Caco-2 (cell line): ENCODE data around the gene OPRD1. TPM values are rescaled to one million over a fixed set of nuclear protein-coding genes. Genes with fewer than 3 reads are reported as not detected.

Source experiments
- BruUV-seq: library from RNA; stranded (reverse); fragments of 400-500 nt; replicated peaks from 2 replicates; lab custom pipeline; 2021; lab: Mats Ljungman, UMichigan
- CTCF ChIA-PET: fragments of 300-600 bp; sonication (Branson Sonifier 250); formaldehyde crosslinking; loops from one replicate; lab custom pipeline; 2022; ENCODE audit warnings: antibody characterized with exemption; lab: Charles Lee
- POLR2A ChIA-PET: fragments of 300-600 bp; sonication (Branson Sonifier 250); formaldehyde crosslinking; loops from one replicate; lab custom pipeline; 2022; ENCODE audit warnings: antibody characterized with exemption; lab: Charles Lee
- DNase-seq, 2 experiments: peaks; one replicate each; pipeline versions ENCODE4 v3.0.0 to v3.0.0-alpha.2; 2020 to 2022
- H3K27me3 ChIP-seq: replicated peaks from 2 replicates; pipeline ENCODE4 v1.6.0; 2011; ENCODE audit warnings: low read length; ENCODE audit not compliant: control insufficient read depth, insufficient read depth
- H3K36me3 ChIP-seq: 2 replicates; pipeline ENCODE4 v1.5.1; 2011; ENCODE audit warnings: low read length; ENCODE audit not compliant: control insufficient read depth, insufficient read depth
- H3K4me1 ChIP-seq: fragments of 250-450 bp; sonication (Bioruptor Pico); 2 replicates; pipeline ENCODE4 v1.5.1; 2020; ENCODE audit warnings: mild to moderate bottlenecking
- H3K4me3 ChIP-seq: 2 replicates; pipeline ENCODE4 v1.5.1; 2011; ENCODE audit warnings: low read depth, mild to moderate bottlenecking, control low read depth, low read length
- H3K9me3 ChIP-seq: fragments of 250-450 bp; sonication (Bioruptor Pico); 2 replicates; pipeline ENCODE4 v1.5.1; 2020; ENCODE audit warnings: mild to moderate bottlenecking, moderate library complexity
- H3K27ac Mint-ChIP-seq: one replicate; pipeline ENCODE4 v1.8.0; 2022; ENCODE audit warnings: mixed read lengths; ENCODE audit not compliant: unreplicated experiment
- H3K27me3 Mint-ChIP-seq: one replicate; pipeline ENCODE4 v1.8.0; 2022; ENCODE audit warnings: mixed read lengths; ENCODE audit not compliant: insufficient read depth, unreplicated experiment
- H3K36me3 Mint-ChIP-seq: one replicate; pipeline ENCODE4 v1.8.0; 2022; ENCODE audit warnings: mild to moderate bottlenecking, mixed read lengths; ENCODE audit not compliant: insufficient read depth, unreplicated experiment
- H3K4me1 Mint-ChIP-seq: one replicate; pipeline ENCODE4 v1.8.0; 2022; ENCODE audit warnings: low read depth, mixed read lengths; ENCODE audit not compliant: unreplicated experiment
- H3K4me3 Mint-ChIP-seq: one replicate; pipeline ENCODE4 v1.8.0; 2022; ENCODE audit warnings: mild to moderate bottlenecking, moderate library complexity, mixed read lengths; ENCODE audit not compliant: unreplicated experiment
- H3K9me3 Mint-ChIP-seq: one replicate; pipeline ENCODE4 v1.8.0; 2022; ENCODE audit warnings: mixed read lengths; ENCODE audit not compliant: unreplicated experiment
- intact Hi-C: fragments of 100-400 bp; cut with micrococcal nuclease; formaldehyde crosslinking; loops from one replicate; pipeline ENCODE4 v1.10.0; 2022; ENCODE audit not compliant: unreplicated experiment
- total RNA-seq: library from RNA; stranded (reverse); gene quantifications from 2 replicates; pipeline ENCODE4 v1.2.3, GENCODE V29; 2022
- TF ChIP-seq, protein P1 (sequence below), 2 experiments: fragments of 200-600 bp in 1 of 2; IDR thresholded peaks; 1 replicate in 1 of 2; 2 replicates in 1 of 2; pipeline versions ENCODE4 v1.5.1 to v1.8.0; 2011 to 2022; ENCODE audit warnings: antibody characterized with exemption in 1 of 2, control low read depth in 1 of 2, inconsistent platforms in 1 of 2, low read depth in 1 of 2, low read length in 1 of 2, mild to moderate bottlenecking in 1 of 2, moderate library complexity in 1 of 2; ENCODE audit not compliant: insufficient read depth in 1 of 2, severe bottlenecking in 1 of 2, unreplicated experiment in 1 of 2

OPRD1 gene
- total RNA-seq, 1 experiment from 2014 or later: 0.07 TPM

DNA sequence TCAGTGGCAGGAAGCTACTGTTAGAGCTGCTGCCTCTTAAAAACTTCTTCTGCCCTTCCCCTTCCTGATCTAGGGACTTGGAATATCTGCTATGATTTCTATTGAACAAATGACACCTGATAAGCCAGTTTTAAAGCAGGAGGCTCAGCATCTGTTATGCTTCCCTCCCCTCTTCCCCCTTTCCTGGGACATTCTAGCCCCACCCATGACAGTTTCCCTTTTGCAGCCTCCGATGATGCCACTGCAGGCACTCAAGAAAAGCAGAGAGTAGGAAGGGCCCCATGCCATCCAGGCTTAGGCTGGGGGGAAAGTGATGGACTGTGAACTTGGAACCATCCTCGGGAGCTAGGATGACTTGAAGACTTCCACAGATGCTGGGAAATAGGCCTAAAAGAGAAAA, 87.3 kb downstream of the OPRD1 start:
- POLR2A ChIA-PET: no interaction called here
- Mint-ChIP-seq H3K27ac (no peak overlapping the region), H3K4me1 (no peaks in the 10 kb centered on the region), H3K27me3 (no peaks in the 10 kb centered on the region), H3K4me3 (no peak overlapping the region), H3K36me3 (peaks cover 5% of the 10 kb centered on the region), H3K9me3 (no peaks in the 10 kb centered on the region)
- Histone ChIP-seq H3K27me3 (no peaks in the 10 kb centered on the region), H3K9me3 (no peaks in the 10 kb centered on the region), H3K36me3 (no peaks in the 10 kb centered on the region), H3K4me3 (no peak overlapping the region), H3K4me1 (no peaks in the 10 kb centered on the region)
- TF ChIP-seq, protein P1, sequence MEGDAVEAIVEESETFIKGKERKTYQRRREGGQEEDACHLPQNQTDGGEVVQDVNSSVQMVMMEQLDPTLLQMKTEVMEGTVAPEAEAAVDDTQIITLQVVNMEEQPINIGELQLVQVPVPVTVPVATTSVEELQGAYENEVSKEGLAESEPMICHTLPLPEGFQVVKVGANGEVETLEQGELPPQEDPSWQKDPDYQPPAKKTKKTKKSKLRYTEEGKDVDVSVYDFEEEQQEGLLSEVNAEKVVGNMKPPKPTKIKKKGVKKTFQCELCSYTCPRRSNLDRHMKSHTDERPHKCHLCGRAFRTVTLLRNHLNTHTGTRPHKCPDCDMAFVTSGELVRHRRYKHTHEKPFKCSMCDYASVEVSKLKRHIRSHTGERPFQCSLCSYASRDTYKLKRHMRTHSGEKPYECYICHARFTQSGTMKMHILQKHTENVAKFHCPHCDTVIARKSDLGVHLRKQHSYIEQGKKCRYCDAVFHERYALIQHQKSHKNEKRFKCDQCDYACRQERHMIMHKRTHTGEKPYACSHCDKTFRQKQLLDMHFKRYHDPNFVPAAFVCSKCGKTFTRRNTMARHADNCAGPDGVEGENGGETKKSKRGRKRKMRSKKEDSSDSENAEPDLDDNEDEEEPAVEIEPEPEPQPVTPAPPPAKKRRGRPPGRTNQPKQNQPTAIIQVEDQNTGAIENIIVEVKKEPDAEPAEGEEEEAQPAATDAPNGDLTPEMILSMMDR (IDR thresholded peaks at IDR 0.05; ENCODE audit: insufficient read depth in 1 of 2, low read depth in 1 of 2, low read length in 1 of 2, severe bottlenecking in 1 of 2, unreplicated experiment in 1 of 2): no peak
- CTCF ChIA-PET: no interaction called here
- no TSS peak for BruUV-seq
- DNase-seq: no peak
- intact Hi-C loops: no loop called here

- intact Hi-C loops: no loop called here
- Mint-ChIP-seq H3K27me3 (no peaks in the 10 kb centered on the region), H3K4me3 (no peak overlapping the region), H3K4me1 (no peaks in the 10 kb centered on the region), H3K36me3 (peaks cover 5% of the 10 kb centered on the region), H3K9me3 (no peaks in the 10 kb centered on the region), H3K27ac (no peak overlapping the region)
- Histone ChIP-seq H3K36me3 (no peaks in the 10 kb centered on the region), H3K4me1 (no peaks in the 10 kb centered on the region), H3K27me3 (no peaks in the 10 kb centered on the region), H3K4me3 (no peak overlapping the region), H3K9me3 (no peaks in the 10 kb centered on the region)
- CTCF ChIA-PET: no interaction called here
- TF ChIP-seq, protein P1 (IDR thresholded peaks at IDR 0.05; ENCODE audit: insufficient read depth in 1 of 2, low read depth in 1 of 2, low read length in 1 of 2, severe bottlenecking in 1 of 2, unreplicated experiment in 1 of 2): no peak
- POLR2A ChIA-PET: no interaction called here
- no TSS peak for BruUV-seq
- no peak for DNase-seq
Observed at GRCh38 chr1:28900562-28900961, 88.6 kb downstream of the OPRD1 start.

- no peaks in the 10 kb centered on the region for H3K4me1 ChIP-seq
- H3K4me3 ChIP-seq: no peak overlapping the region
- H3K27me3 Mint-ChIP-seq: no peaks in the 10 kb centered on the region
- H3K36me3 ChIP-seq: no peaks in the 10 kb centered on the region
- ChIA-PET CTCF (interaction anchor here (0.6 kb wide), 1 partner anchor 295 kb away, joined by 3 read pairs; no protein-coding TSS in a partner anchor), POLR2A (no interaction called here)
- no peaks in the 10 kb centered on the region for H3K9me3 ChIP-seq
- DNase-seq: no peak
- no peak overlapping the region for H3K27ac Mint-ChIP-seq
- no peaks in the 10 kb centered on the region for H3K27me3 ChIP-seq
- intact Hi-C loops: no loop called here
- no peak overlapping the region for H3K4me3 Mint-ChIP-seq
- no peaks in the 10 kb centered on the region for H3K4me1 Mint-ChIP-seq
- H3K9me3 Mint-ChIP-seq: no peaks in the 10 kb centered on the region
- BruUV-seq: no TSS peak
- no peaks in the 10 kb centered on the region for H3K36me3 Mint-ChIP-seq
- TF ChIP-seq, protein P1 (IDR thresholded peaks at IDR 0.05; ENCODE audit: insufficient read depth in 1 of 2, low read depth in 1 of 2, low read length in 1 of 2, severe bottlenecking in 1 of 2, unreplicated experiment in 1 of 2): no peak
Observed at GRCh38 chr1:28902738-28903137, 90.8 kb downstream of the OPRD1 start.
